GM19328 (cell line): ENCODE measurements around the gene PFDN6.

Experiments used
- ATAC-seq: cut with Tn5 transposase; IDR thresholded peaks from one replicate; pipeline ENCODE4 v1.9.1; 2021; ENCODE audit warnings: mild to moderate bottlenecking, moderate library complexity; ENCODE audit not compliant: unreplicated experiment

The PFDN6 gene

GRCh38 chr6:33294086-33294823, 4.9 kb downstream of the PFDN6 start:
- no peak for ATAC-seq

GRCh38 chr6:33295621-33296369, 6.4 kb downstream of the PFDN6 start:
- no peak for ATAC-seq

- no peak for ATAC-seq
These were observed 7.5 kb downstream of the PFDN6 start for GRCh38 chr6:33296797-33297405.

GRCh38 chr6:33297406-33297955, 8.1 kb downstream of the PFDN6 start:
- ATAC-seq, result no peak

- no peak for ATAC-seq
These were observed 8.8 kb downstream of the PFDN6 start for GRCh38 chr6:33297956-33298772.

GRCh38 chr6:33298773-33299236, 9.4 kb downstream of the PFDN6 start, which contains the start of gene RGL2:
TSS of gene RGL2 (minus strand) at chr6:33298942. CDS start at chr6:33298610, 332 bp downstream.
- ATAC-seq, result peak; percentile 19

- ATAC-seq, result peak; percentile 66
These were observed 10.0 kb downstream of the PFDN6 start for GRCh38 chr6:33299237-33299944.

- ATAC-seq, result no peak
These were observed 12.5 kb downstream of the PFDN6 start for GRCh38 chr6:33301877-33302276.

GRCh38 chr6:33304216-33304615, 14.8 kb downstream of the PFDN6 start:
- no peak for ATAC-seq

GRCh38 chr6:33305052-33305451, 15.7 kb downstream of the PFDN6 start:
- ATAC-seq, result no peak

GRCh38 chr6:33306356-33306755, 17.0 kb downstream of the PFDN6 start:
- ATAC-seq, result no peak

GRCh38 chr6:33312361-33313104, 23.1 kb downstream of the PFDN6 start:
- no peak for ATAC-seq

GRCh38 chr6:33313105-33313708, 23.8 kb downstream of the PFDN6 start:
- no peak for ATAC-seq

- ATAC-seq, result peak; percentile 31
These were observed 24.5 kb downstream of the PFDN6 start, which contains the start of gene TAPBP for GRCh38 chr6:33313709-33314514. TSS of gene TAPBP (minus strand) at chr6:33314078. CDS start at chr6:33314041, 37 bp downstream.

GRCh38 chr6:33314515-33314942, 25.1 kb downstream of the PFDN6 start:
- no peak for ATAC-seq

GRCh38 chr6:33314943-33315792, 25.8 kb downstream of the PFDN6 start:
- ATAC-seq, result no peak
